ENCODE results near the gene PKD2. TPM values are rescaled to one million over a fixed set of nuclear protein-coding genes. Genes with fewer than 3 reads are reported as not detected.
"Not testable (repeated sequence)": the region's sequence is repeated elsewhere in the genome, so short reads cannot be mapped to it uniquely, and the experiment has no call there.

Gene PKD2
- total and polyA plus RNA-seq, 4 donors: 8.5 to 71.2 (median 17.1) TPM

DNA sequence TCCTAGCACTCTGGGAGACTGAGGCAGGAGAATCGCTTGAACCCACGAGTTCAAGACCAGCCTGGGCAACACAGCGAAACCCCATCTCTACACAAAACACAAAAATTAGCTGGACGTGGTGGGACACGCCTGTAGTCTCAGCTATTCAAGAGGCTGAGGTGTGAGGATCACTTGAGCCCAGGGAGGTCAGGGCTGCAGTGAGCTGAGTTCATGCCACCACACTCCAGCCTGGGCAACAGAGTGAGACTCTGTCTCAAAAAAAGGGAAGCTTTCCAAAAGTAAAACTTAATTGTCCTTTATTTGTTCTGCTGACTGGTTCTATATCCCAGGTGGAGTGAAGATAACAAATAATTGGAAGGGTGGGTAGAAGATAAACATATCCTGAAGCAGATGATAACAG is 105.4 kb downstream of the PKD2 start:
- peaks cover 0 to 5% (median under 1%) of the 10 kb centered on the region in 4 donors for H3K36me3 ChIP-seq (ENCODE audit: control insufficient read depth in 4 of 4, insufficient read depth in 4 of 4, low read length in 4 of 4)
- 97 to 98% methylated on average over 5 of the region's 5 CpGs for WGBS, 2 donors
- no peaks in the 10 kb centered on the region for H3K27me3 ChIP-seq (ENCODE audit: control insufficient read depth in 3 of 3, insufficient read depth in 3 of 3, low read length in 2 of 3)
- DNase-seq (no peak), ATAC-seq (ENCODE audit: insufficient read depth, low FRiP score) (no peak)
- H3K4me3 ChIP-seq: no peak overlapping the region
- H3K9ac ChIP-seq (ENCODE audit: insufficient read depth in 1 of 2, low read length in 2 of 2): no peak overlapping the region
- TF ChIP-seq, protein P1, sequence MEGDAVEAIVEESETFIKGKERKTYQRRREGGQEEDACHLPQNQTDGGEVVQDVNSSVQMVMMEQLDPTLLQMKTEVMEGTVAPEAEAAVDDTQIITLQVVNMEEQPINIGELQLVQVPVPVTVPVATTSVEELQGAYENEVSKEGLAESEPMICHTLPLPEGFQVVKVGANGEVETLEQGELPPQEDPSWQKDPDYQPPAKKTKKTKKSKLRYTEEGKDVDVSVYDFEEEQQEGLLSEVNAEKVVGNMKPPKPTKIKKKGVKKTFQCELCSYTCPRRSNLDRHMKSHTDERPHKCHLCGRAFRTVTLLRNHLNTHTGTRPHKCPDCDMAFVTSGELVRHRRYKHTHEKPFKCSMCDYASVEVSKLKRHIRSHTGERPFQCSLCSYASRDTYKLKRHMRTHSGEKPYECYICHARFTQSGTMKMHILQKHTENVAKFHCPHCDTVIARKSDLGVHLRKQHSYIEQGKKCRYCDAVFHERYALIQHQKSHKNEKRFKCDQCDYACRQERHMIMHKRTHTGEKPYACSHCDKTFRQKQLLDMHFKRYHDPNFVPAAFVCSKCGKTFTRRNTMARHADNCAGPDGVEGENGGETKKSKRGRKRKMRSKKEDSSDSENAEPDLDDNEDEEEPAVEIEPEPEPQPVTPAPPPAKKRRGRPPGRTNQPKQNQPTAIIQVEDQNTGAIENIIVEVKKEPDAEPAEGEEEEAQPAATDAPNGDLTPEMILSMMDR (IDR thresholded peaks at IDR 0.05; ENCODE audit: control extremely low read depth, extremely low read depth): no peak
- H3K9me3 ChIP-seq (ENCODE audit: control insufficient read depth in 4 of 4, insufficient read depth in 3 of 4, low read length in 3 of 4): no peaks in the 10 kb centered on the region
- no peak overlapping the region for H3K27ac ChIP-seq (ENCODE audit: low read depth in 1 of 2, low read length in 1 of 2)
- peaks cover 0 to under 1% (median 0%) of the 10 kb centered on the region in 5 donors for H3K4me1 ChIP-seq (ENCODE audit: control insufficient read depth in 5 of 5, insufficient read depth in 5 of 5, low read length in 5 of 5)

DNA sequence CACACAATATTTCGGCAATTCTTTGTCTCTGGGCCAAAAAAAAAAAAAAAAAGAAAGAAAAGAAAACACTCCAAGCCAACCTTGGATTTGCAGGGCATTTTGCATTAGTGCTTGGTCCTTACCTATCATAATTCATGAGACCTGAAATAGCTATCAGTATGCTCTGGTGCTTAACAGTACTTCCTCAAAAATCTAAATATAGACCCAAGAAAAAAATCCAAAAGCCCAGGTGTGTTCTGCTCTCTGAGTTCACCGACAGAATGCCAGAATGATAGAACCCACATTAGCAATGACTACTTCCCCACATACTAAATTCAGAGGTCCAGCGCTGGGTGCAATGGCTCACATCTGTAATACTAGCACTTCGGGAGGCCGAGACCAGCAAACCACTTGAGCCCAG is 108.2 kb downstream of the PKD2 start:
- Histone ChIP-seq H3K27ac (ENCODE audit: low read depth in 1 of 2, low read length in 1 of 2) (no peak overlapping the region), H3K27me3 (ENCODE audit: control insufficient read depth in 3 of 3, insufficient read depth in 3 of 3, low read length in 2 of 3) (no peaks in the 10 kb centered on the region), H3K9me3 (ENCODE audit: control insufficient read depth in 4 of 4, insufficient read depth in 3 of 4, low read length in 3 of 4) (peaks cover 0 to 7% (median 5%) of the 10 kb centered on the region in 4 donors), H3K36me3 (ENCODE audit: control insufficient read depth in 4 of 4, insufficient read depth in 4 of 4, low read length in 4 of 4) (peaks cover 2 to 12% (median 7%) of the 10 kb centered on the region in 4 donors), H3K9ac (ENCODE audit: insufficient read depth in 1 of 2, low read length in 2 of 2) (no peak overlapping the region), H3K4me1 (ENCODE audit: control insufficient read depth in 5 of 5, insufficient read depth in 5 of 5, low read length in 5 of 5) (no peaks in the 10 kb centered on the region), H3K4me3 (no peak overlapping the region)
- TF ChIP-seq, protein P1 (IDR thresholded peaks at IDR 0.05; ENCODE audit: control extremely low read depth, extremely low read depth): no peak
- ATAC-seq (ENCODE audit: insufficient read depth, low FRiP score) (no peak), DNase-seq (no peak)
- 71 to 87% methylated on average over 5 of the region's 5 CpGs for WGBS, 2 donors

DNA sequence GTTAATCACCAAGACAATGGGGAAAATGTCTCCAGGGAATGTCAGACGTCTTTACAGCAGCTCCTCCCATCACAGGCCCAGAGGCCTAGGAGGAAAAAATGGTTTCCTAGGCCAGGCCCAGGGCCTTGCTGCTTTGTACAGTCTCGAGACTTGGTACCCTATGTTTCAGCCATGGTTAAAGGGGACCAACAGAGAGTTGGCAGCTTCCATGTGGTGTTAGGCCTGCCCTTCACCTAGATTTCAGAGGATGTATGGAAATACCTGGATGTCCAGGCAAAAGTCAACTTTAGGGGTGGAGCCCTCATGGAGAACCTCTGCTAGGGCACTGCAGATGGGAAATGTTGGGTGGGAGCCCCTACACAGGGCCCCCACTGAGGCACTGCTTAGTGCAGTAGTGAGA is 112.5 kb downstream of the PKD2 start:
- peaks cover 0 to 10% (median 7%) of the 10 kb centered on the region in 4 donors for H3K9me3 ChIP-seq (ENCODE audit: control insufficient read depth in 4 of 4, insufficient read depth in 3 of 4, low read length in 3 of 4)
- no peak overlapping the region for H3K9ac ChIP-seq (ENCODE audit: insufficient read depth in 1 of 2, low read length in 2 of 2)
- 87% methylated on average over 2 of the region's 2 CpGs for WGBS, 2 donors
- H3K4me3 ChIP-seq: no peak overlapping the region
- H3K36me3 ChIP-seq (ENCODE audit: control insufficient read depth in 4 of 4, insufficient read depth in 4 of 4, low read length in 4 of 4): peaks cover 0 to 26% (median 11%) of the 10 kb centered on the region in 4 donors
- TF ChIP-seq, protein P1 (IDR thresholded peaks at IDR 0.05; ENCODE audit: control extremely low read depth, extremely low read depth): no peak
- H3K27me3 ChIP-seq (ENCODE audit: control insufficient read depth in 3 of 3, insufficient read depth in 3 of 3, low read length in 2 of 3): no peaks in the 10 kb centered on the region
- no peaks in the 10 kb centered on the region for H3K4me1 ChIP-seq (ENCODE audit: control insufficient read depth in 5 of 5, insufficient read depth in 5 of 5, low read length in 5 of 5)
- DNase-seq: no peak
- no peak overlapping the region for H3K27ac ChIP-seq (ENCODE audit: low read depth in 1 of 2, low read length in 1 of 2)
- ATAC-seq (ENCODE audit: insufficient read depth, low FRiP score): no peak

DNA sequence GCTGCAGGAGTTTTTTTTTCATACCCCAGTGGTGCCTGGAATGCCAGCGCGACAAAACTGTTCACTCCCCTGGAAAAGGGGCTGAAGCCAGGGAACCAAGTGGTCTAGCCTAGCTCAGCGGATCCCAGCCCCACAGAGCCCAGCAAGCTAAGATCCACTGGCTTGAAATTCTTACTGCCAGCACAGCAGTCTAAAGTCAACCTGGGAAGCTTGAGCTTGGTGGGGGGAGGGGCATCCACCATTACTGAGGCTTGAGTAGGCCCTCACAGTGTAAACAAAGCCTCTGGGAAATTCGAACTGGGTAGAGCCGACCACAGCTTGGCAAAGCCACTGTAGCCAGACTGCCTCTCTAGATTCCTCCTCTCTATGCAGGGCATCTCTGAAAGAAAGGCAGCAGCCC is 114.8 kb downstream of the PKD2 start:
- H3K27ac ChIP-seq (ENCODE audit: low read depth in 1 of 2, low read length in 1 of 2); H3K4me3 ChIP-seq; H3K27me3 ChIP-seq (ENCODE audit: control insufficient read depth in 3 of 3, insufficient read depth in 3 of 3, low read length in 2 of 3); ATAC-seq (ENCODE audit: insufficient read depth, low FRiP score); H3K9ac ChIP-seq (ENCODE audit: insufficient read depth in 1 of 2, low read length in 2 of 2); DNase-seq; H3K9me3 ChIP-seq (ENCODE audit: control insufficient read depth in 4 of 4, insufficient read depth in 3 of 4, low read length in 3 of 4); H3K4me1 ChIP-seq (ENCODE audit: control insufficient read depth in 5 of 5, insufficient read depth in 5 of 5, low read length in 5 of 5): not testable (repeated sequence)
- peaks cover 0 to 26% (median 11%) of the 10 kb centered on the region in 4 donors for H3K36me3 ChIP-seq (ENCODE audit: control insufficient read depth in 4 of 4, insufficient read depth in 4 of 4, low read length in 4 of 4)
- whole genome bisulfite sequencing, 2 donors: 87 to 91% methylated on average over 5 of the region's 5 CpGs

Small RNA genes within 50 kb of the gene (small RNA-seq; reads per million reads assigned to genes)
- gene RNU1-36P (ENCODE audit: low replicate concordance): not detected

Other genes starting within 250 kb of the PKD2 start
- gene IBSP, start 208.1 kb upstream of the PKD2 start, total RNA-seq: under 1 TPM; 0.12 to 0.37 TPM
- under 1 TPM in 1 of 2 donors, not detected in 1; 0.19 TPM for gene IBSP, start 208.1 kb upstream of the PKD2 start, polyA plus RNA-seq
- gene MEPE, start 174.7 kb upstream of the PKD2 start, total RNA-seq: not detected
- under 1 TPM in 1 of 2 donors, not detected in 1; 0.02 TPM for gene MEPE, start 174.7 kb upstream of the PKD2 start, polyA plus RNA-seq
- 100 to 1,000 TPM in 1 of 2 donors, 10 to 100 TPM in 1; 29.3 to 433 TPM for gene SPP1, start 31.9 kb upstream of the PKD2 start, total RNA-seq
- 100 to 1,000 TPM in 1 of 2 donors, 1 to 10 TPM in 1; 5.4 to 196 TPM for gene SPP1, start 31.9 kb upstream of the PKD2 start, polyA plus RNA-seq
- 10 to 100 TPM in 1 of 2 donors, 1 to 10 TPM in 1; 5.4 to 15.7 TPM for gene ABCG2, start 151.0 kb downstream of the PKD2 start, total RNA-seq
- 1 to 10 TPM; 1.0 to 1.2 TPM for gene ABCG2, start 151.0 kb downstream of the PKD2 start, polyA plus RNA-seq

Data from lung (tissue), 13 donors.